Measurements from ENCODE around the gene TNFAIP6.

The TNFAIP6 gene

GRCh38 chr2:151422917-151423439 is 65.6 kb downstream of the TNFAIP6 start:
- no peak for DNase-seq

GRCh38 chr2:151423760-151424159 is 66.4 kb downstream of the TNFAIP6 start:
- no peak for DNase-seq

All from C1 segment of cervical spinal cord (tissue), 14 donors.